ENCODE results near the gene ERVK3-1. TPM values are rescaled to one million over a fixed set of nuclear protein-coding genes. Genes with fewer than 3 reads are reported as not detected.

ERVK3-1 gene
- total RNA-seq, 4 donors from 2014 or later = 13.3 to 58.9 (median 36.2) TPM

GRCh38 chr19:58335630-58336029 is 30.5 kb downstream of the ERVK3-1 start:
- Histone ChIP-seq H3K27ac (no peak overlapping the region), H3K4me3 (no peak overlapping the region), H3K36me3 (peaks cover 0 to 8% (median 3%) of the 10 kb centered on the region in 4 donors), H3K4me1 (no peaks in the 10 kb centered on the region), H3K9me3 (no peaks in the 10 kb centered on the region), H3K27me3 (no peaks in the 10 kb centered on the region)
- 88% methylated on average over 3 of the region's 3 CpGs; no CpG with 5 or more reads in 1 of the 2 donors for WGBS, 2 donors (ENCODE audit: low coverage in 1 of 2)
- intact Hi-C loops (cut with DNase I; ENCODE audit: low total_unique reads) = no loop called here
- in situ Hi-C loops (cut with MboI; ENCODE audit: low pct_ligation_motif_present in 1 of 4, low pct_unique_long_range_greater_than_20kb in 1 of 4, low sequenced_read_pairs in 3 of 4) = no loop called here
- DNase-seq = no peak
- TF ChIP-seq POLR2A (IDR thresholded peaks at IDR 0.05) = no peak
- TF ChIP-seq CTCF (IDR thresholded peaks at IDR 0.05) = no peak
- TF ChIP-seq POLR2AphosphoS5 (IDR thresholded peaks at IDR 0.05) = no peak
- TF ChIP-seq EP300 (IDR thresholded peaks at IDR 0.05; ENCODE audit: low read depth) = no peak

GRCh38 chr19:58336216-58336615 is 31.0 kb downstream of the ERVK3-1 start:
- Histone ChIP-seq H3K36me3 (peaks cover 0 to 8% (median 3%) of the 10 kb centered on the region in 4 donors), H3K4me1 (no peaks in the 10 kb centered on the region), H3K27ac (no peak overlapping the region), H3K9me3 (no peaks in the 10 kb centered on the region), H3K4me3 (no peak overlapping the region), H3K27me3 (no peaks in the 10 kb centered on the region)
- DNase-seq = no peak
- WGBS, 2 donors (ENCODE audit: low coverage in 1 of 2) = 88% methylated on average over 1 of the region's 1 CpG; no CpG with 5 or more reads in 1 of the 2 donors
- intact Hi-C loops (cut with DNase I; ENCODE audit: low total_unique reads) (no loop called here), in situ Hi-C loops (cut with MboI; ENCODE audit: low pct_ligation_motif_present in 1 of 4, low pct_unique_long_range_greater_than_20kb in 1 of 4, low sequenced_read_pairs in 3 of 4) (no loop called here)
- TF ChIP-seq CTCF (IDR thresholded peaks at IDR 0.05) = no peak

GRCh38 chr19:58336820-58337219 is 31.6 kb downstream of the ERVK3-1 start:
- Histone ChIP-seq H3K4me3 (no peak overlapping the region), H3K9me3 (no peaks in the 10 kb centered on the region), H3K27ac (no peak overlapping the region), H3K4me1 (no peaks in the 10 kb centered on the region), H3K27me3 (no peaks in the 10 kb centered on the region), H3K36me3 (peaks cover 0 to 8% (median 3%) of the 10 kb centered on the region in 4 donors)
- no peak for DNase-seq
- intact Hi-C loops (cut with DNase I; ENCODE audit: low total_unique reads) (no loop called here), in situ Hi-C loops (cut with MboI; ENCODE audit: low pct_ligation_motif_present in 1 of 4, low pct_unique_long_range_greater_than_20kb in 1 of 4, low sequenced_read_pairs in 3 of 4) (no loop called here)
- WGBS, 2 donors (ENCODE audit: low coverage in 1 of 2) = 98% methylated on average over 4 of the region's 4 CpGs; no CpG with 5 or more reads in 1 of the 2 donors
- no peak for TF ChIP-seq POLR2AphosphoS5 (IDR thresholded peaks at IDR 0.05)
- TF ChIP-seq POLR2A (IDR thresholded peaks at IDR 0.05) = no peak
- no peak for TF ChIP-seq EP300 (IDR thresholded peaks at IDR 0.05; ENCODE audit: low read depth)
- no peak for TF ChIP-seq CTCF (IDR thresholded peaks at IDR 0.05)

DNA sequence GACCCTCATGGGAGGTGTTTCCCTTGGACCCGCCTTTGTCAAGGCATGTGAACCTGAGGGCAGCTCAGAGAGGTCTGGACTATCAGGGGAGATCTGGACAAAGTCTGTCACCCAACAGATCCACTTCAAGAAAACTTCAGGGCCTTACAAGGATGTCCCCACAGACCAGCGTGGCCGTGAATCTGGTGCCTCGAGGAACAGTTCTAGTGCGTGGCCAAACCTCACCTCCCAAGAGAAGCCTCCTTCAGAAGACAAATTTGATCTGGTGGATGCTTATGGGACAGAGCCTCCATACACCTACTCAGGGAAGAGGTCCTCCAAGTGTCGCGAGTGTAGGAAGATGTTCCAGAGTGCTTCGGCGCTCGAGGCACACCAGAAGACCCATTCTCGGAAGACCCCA is 33.2 kb downstream of the ERVK3-1 start:
- no peak for TF ChIP-seq EP300 (IDR thresholded peaks at IDR 0.05; ENCODE audit: low read depth)
- no peak for TF ChIP-seq CTCF (IDR thresholded peaks at IDR 0.05)
- no peak for TF ChIP-seq POLR2AphosphoS5 (IDR thresholded peaks at IDR 0.05)
- TF ChIP-seq POLR2A (IDR thresholded peaks at IDR 0.05) = no peak
- intact Hi-C loops (cut with DNase I; ENCODE audit: low total_unique reads) (no loop called here), in situ Hi-C loops (cut with MboI; ENCODE audit: low pct_ligation_motif_present in 1 of 4, low pct_unique_long_range_greater_than_20kb in 1 of 4, low sequenced_read_pairs in 3 of 4) (no loop called here)
- no peaks in the 10 kb centered on the region for H3K9me3 ChIP-seq
- no peaks in the 10 kb centered on the region for H3K4me1 ChIP-seq
- 95% methylated on average over 11 of the region's 11 CpGs; no CpG with 5 or more reads in 1 of the 2 donors for WGBS, 2 donors (ENCODE audit: low coverage in 1 of 2)
- H3K27me3 ChIP-seq = no peaks in the 10 kb centered on the region
- no peak overlapping the region for H3K27ac ChIP-seq
- H3K4me3 ChIP-seq = no peak overlapping the region
- peaks cover 0 to 8% (median 3%) of the 10 kb centered on the region in 4 donors for H3K36me3 ChIP-seq
- DNase-seq = no peak

Measured in transverse colon (tissue), 4 donors.